Measurements from ENCODE around the gene PSAP.

The PSAP gene

GRCh38 chr10:71783917-71784678 lies 67.0 kb downstream of the PSAP start:
- no peak for DNase-seq (ENCODE audit: low read depth in 2 of 2)

GRCh38 chr10:71782917-71783490 lies 68.0 kb downstream of the PSAP start:
- no peak for DNase-seq (ENCODE audit: low read depth in 2 of 2)

GRCh38 chr10:71782221-71782916 lies 68.7 kb downstream of the PSAP start:
- no peak for DNase-seq (ENCODE audit: low read depth in 2 of 2)

- no peak for DNase-seq (ENCODE audit: low read depth in 2 of 2)
Measured at GRCh38 chr10:71780719-71781118, 70.3 kb downstream of the PSAP start.

DNA sequence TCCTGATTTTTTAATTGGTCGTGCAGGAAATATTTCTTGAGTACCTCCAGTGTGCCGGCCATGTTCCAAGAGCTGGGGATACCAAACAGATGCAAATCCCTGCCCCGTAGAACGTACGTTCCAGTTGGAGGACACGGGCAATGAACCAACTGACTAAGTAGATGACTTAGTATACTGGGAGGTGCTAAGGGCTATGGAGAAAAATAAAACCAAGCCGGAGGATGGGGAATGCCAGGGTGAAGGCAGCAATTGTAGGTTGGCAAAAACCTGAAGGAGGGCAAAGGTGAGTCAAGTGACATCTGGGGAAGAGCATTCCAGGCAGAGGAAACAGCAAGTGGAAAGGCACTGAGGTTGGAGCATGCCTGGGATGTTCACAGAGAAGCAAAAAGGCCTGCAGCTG lies 70.9 kb downstream of the PSAP start:
- no peak for DNase-seq (ENCODE audit: low read depth in 2 of 2)

GRCh38 chr10:71779641-71780040 lies 71.4 kb downstream of the PSAP start:
- DNase-seq (ENCODE audit: low read depth in 2 of 2), result no peak

- DNase-seq (ENCODE audit: low read depth in 2 of 2), result no peak
Measured at GRCh38 chr10:71778071-71778825, 72.8 kb downstream of the PSAP start.

DNA sequence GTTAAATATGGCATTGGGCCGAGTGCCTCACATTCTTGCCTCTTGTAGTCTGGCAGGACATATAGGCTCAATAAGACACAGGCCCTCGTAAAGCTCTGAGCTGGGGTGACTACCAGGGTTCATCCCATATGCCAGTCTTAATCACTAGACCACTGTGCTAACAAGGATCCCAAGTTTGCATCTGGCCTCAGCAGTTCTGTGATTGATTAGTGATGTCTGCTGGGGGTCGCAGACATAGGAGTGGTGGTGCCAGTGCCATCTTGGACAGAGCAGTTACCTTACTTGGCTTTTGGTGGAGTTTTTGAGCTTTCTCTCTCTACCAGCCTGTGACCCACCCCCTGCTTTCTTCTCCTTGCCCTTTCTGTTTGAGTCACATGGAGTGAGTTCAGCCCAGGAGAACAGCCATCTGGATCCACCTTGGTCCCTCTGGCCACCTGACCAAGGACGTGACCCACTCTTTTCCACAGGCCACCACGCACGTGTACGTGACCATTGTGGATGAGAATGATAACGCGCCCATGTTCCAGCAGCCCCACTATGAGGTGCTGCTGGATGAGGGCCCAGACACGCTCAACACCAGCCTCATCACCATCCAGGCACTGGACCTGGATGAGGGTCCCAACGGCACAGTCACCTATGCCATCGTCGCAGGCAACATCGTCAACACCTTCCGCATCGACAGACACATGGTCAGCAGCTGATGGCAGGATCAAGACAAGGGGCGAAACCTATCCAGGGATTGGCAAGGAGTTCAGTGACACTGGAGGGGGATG lies 73.7 kb downstream of the PSAP start:
- DNase-seq (ENCODE audit: low read depth in 2 of 2), result no peak

DNA sequence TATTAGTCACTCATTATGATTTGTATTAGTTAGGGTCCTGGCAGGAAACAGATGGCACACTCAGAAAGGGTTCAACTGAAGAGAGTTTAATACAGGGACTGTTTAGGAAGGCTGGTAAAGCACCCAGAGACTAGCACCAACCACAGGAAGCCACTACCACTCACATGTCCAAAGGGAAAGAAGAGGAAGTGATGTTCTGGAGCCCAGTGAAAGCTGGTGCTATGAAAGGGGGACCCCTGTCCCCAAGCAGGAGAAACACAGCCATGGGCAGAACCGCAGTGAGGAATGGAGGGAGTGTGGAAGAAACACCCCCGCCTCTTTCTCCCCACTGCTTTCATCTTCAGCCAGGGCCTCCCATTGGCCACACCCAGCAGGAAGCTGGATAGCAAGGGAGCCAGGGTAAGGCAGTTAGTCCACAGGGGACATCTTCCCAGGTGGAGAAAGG lies 74.5 kb downstream of the PSAP start:
- DNase-seq (ENCODE audit: low read depth in 2 of 2), result no peak

DNA sequence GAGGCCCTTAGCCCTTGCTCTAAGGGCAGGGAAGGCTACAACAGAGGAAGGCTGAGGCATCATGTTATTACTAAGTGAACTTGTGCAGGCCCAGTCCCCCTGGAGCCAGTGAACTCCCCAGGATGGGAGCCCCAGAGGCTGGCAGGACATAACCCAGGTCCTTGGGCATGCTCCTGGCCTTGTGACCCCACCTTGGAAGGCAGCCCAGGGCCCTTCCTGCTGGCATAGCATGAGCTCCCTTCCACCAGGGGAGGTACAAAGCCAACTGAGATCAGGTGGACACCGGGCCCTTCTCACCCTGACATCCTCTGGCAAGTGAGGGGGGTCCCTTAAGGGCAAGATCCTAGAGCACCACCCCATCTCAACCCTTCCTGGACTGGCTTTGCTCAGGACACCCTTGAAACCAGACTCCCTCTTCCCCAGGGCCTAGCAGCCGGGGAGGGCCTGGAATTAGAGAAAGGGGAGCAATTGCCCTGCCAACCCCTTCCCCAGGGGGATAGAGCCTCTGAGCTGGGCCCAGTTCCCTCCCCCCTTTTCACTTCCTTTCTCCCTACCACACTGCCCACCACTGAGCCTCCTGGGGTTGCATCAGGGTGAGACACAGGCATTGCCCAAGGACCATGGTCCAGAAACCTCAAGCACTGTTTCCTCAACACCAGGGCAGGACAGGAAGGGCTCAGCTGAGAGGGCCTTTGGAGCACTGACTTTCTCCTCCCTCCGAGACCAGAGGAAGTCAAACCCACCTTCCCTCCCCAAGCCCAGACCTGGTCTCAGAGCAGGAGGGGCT lies 75.9 kb downstream of the PSAP start:
- no peak for DNase-seq (ENCODE audit: low read depth in 2 of 2)

DNA sequence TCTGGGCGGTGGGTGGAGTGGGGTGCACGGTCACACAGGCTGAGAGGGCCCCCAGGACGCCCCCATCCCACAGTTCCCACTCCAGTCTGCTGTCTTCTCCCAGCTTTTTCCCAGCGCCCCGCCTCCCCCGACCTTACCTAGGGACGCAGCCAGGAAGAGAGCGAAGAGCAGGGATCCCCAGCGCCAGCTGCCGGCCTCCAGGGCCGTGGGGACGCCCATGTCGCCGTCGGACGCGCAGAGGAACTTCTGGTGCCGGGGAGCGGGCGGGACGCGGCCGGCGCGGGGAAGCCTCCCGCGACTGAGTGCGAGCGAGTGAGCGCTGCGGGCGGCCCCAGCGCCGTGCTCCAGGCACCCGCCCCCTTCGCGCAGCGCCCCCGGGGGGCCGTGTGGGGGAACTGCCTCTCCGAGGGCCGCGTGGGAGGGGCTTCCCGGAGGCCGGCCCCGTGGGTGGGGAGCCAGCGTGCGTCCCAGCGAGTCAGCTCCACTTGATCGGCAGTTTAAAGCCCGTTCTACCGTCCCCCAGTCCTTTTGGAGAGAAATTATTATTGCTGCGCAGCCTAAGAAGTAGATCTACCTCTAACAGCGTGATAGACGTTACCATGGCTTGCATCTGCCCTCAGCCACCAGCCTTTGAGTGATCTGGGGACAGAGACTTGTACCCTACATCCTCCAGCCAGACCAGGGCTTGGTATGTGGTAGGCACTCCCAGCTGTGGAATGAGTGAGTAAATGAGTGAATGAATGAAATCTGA lies 77.7 kb downstream of the PSAP start, which contains the start of gene VSIR:
VSIR (minus strand) TSS at position 300 of the 751 bp plus-strand sequence; CDS start at position 219, 81 bp downstream.
- peak in 1 of 2 experiments; percentile 20 for DNase-seq (ENCODE audit: low read depth in 2 of 2)

DNA sequence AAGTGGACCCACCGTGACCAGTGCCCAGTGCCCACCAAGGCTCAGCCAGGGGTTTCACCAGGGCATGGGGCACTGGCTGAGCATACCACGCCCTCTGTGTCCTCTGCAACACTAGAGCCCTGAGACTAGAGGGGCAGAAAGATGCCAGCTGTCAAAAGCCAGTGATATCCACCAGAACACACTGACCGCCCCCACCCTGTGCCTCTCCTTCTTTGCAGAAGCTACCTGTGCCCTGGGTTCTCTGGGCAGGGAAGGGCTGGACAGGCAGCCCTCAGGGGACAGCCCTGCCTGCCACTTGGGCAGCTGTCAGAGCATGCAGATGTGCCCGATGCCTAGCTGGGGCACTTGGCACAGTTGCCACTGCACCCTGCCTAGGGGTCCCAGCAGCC lies 78.2 kb downstream of the PSAP start:
- no peak for DNase-seq (ENCODE audit: low read depth in 2 of 2)

DNA sequence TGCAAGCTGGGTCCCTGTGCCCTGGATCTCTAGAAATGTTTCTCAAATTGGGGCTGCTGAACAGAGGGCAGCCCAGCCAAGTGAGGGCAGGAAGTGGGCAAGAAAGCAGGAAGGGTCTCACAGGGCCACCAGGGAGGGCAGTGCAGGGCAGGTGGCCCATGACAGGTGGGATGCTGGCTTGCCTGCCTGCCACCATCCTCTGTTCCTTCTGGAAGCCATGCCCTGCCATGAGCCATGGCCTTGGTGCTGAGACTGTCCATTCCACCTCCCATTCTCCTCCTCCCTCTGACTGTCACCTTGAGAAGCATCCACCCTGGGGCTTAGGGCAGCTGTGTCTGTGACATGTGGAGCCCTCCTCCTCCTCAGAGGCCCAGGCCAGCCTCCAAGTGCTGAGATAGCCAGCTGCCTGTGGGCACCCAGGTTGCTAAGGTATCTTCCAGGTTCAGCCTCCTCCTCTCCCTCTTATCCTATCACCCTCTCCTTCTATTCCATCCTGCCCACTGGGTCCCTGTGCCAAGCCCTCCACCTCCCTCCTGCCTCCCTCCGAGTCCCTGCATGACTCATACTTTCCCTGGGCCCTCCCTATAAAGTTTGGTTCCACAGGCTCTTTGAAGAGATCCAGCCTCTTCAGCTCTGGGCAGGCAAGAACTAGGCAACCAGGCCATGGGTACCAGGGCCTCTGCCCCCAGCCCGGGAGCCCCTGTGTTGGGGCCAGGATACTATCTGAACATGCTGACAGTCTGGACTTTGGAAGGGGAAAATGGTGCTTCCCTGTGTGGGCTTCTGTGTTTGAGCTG lies 79.0 kb downstream of the PSAP start:
- no peak for DNase-seq (ENCODE audit: low read depth in 2 of 2)

- no peak for DNase-seq (ENCODE audit: low read depth in 2 of 2)
Measured at GRCh38 chr10:71771204-71771603, 79.8 kb downstream of the PSAP start.

DNA sequence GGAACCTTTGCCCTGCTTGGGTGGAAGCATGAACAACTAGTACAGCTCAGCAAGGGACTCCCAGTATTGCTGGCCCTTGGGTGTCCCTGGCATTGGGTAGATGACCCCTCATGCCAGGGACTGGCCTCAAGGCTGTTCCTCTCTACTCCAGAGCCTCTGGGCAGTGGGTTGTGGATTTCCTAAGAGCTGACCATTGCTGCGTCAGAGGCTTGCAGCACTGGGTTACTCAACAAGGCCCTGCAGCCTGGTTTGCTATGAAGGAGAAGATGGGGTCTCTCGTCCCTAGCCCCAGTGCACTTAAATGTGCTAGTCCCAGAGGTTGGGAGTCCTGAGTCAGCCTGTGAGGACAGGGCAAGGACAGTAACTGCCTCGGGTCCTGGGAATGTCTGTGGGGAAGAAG lies 80.3 kb downstream of the PSAP start:
- no peak for DNase-seq (ENCODE audit: low read depth in 2 of 2)

GRCh38 chr10:71770255-71770654 lies 80.8 kb downstream of the PSAP start:
- DNase-seq (ENCODE audit: low read depth in 2 of 2), result no peak

DNA sequence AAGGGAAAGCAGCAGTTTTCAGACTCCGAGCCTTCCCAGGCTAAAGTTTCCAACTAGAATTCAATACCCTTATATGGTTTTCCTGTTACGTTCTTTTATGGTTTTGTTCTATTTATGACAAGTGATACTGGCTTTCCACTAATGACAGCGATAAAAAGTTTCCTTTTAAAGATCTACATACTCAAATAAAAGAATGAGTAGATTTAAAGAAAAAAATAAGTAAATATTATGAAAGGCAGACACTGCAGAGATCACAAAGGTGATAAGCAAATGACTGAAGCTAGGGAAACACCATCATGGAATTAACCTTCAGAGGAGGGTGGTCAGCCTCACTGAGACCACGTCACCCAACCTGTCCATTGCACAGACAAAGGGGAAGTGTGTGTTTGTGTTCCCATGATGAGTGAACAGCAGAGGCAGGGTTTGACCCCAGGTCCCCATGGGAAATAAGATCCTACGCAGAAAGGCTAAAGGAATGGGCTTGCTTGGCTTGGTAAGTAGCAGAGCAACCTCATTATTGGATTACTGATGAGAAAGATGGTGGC lies 81.7 kb downstream of the PSAP start:
- no peak for DNase-seq (ENCODE audit: low read depth in 2 of 2)

GRCh38 chr10:71767420-71768035 lies 83.5 kb downstream of the PSAP start:
- no peak for DNase-seq (ENCODE audit: low read depth in 2 of 2)
